HAP-1 (cell line): ENCODE measurements around the gene OSCAR.
"Not testable (repeated sequence)": the region's sequence is repeated elsewhere in the genome, so short reads cannot be mapped to it uniquely, and the experiment has no call there.

ENCODE experiments used
- DNase-seq, 2 experiments: peaks; one replicate each; pipeline ENCODE4 v3.0.0-alpha.2; 2016 to 2020; ENCODE audit warnings: low spot score in 2 of 2
- H3K27me3 ChIP-seq: fragments of 250-450 bp; sonication (Bioruptor Pico); 2 replicates; pipeline ENCODE4 v1.5.1; 2020; ENCODE audit warnings: low read depth, mild to moderate bottlenecking, moderate library complexity
- H3K36me3 ChIP-seq: fragments of 250-450 bp; sonication (Bioruptor Pico); replicated peaks from 2 replicates; pipeline ENCODE4 v1.5.1; 2020; ENCODE audit warnings: mild to moderate bottlenecking
- H3K4me1 ChIP-seq: fragments of 250-450 bp; sonication (Bioruptor Pico); 2 replicates; pipeline ENCODE4 v1.5.1; 2020; ENCODE audit warnings: mild to moderate bottlenecking
- H3K4me3 ChIP-seq: fragments of 250-450 bp; sonication (Bioruptor Pico); 2 replicates; pipeline ENCODE4 v1.5.1; 2020; ENCODE audit warnings: mild to moderate bottlenecking, moderate library complexity
- H3K9me3 ChIP-seq: fragments of 250-450 bp; sonication (Bioruptor Pico); 2 replicates; pipeline ENCODE4 v1.5.1; 2020; ENCODE audit warnings: mild to moderate bottlenecking, moderate library complexity
- in situ Hi-C: fragments of 300-500 bp; cut with MboI; formaldehyde crosslinking; loops from 3 replicates; pipeline ENCODE4 v1.14.3; 2020; ENCODE audit warnings: low sequenced_read_pairs, inconsistent platforms, mixed read lengths

Gene OSCAR

DNA sequence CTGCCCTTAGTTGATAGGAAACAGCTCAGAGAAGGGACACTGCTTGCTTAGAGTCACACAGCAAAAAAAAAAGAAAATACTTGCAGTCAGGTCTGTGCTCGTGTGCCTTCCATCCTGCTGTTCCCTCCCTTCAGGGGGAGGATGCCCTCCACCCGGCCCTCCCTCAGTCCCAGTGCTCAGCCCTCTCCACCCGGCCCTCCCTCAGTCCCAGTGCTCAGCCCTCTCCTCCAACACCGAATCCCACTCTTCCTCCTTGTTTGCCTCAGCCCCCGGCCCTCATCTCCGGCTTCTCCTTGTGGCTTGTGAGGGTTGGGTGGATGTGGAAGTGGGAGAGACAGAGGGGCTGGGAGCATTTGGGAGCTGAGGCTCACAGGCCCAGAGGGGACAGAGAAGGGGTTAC lies 9.0 kb upstream of the OSCAR start:
- in situ Hi-C loops: no loop called here
- DNase-seq: peak in 1 of 2 experiments; percentile 5
- Histone ChIP-seq H3K4me1 (peaks cover 3% of the 10 kb centered on the region; the same call in 1 of the 2 replicates), H3K36me3 (peaks cover 62% of the 10 kb centered on the region), H3K9me3 (no peaks in the 10 kb centered on the region), H3K27me3 (no peaks in the 10 kb centered on the region), H3K4me3 (no peak overlapping the region)

DNA sequence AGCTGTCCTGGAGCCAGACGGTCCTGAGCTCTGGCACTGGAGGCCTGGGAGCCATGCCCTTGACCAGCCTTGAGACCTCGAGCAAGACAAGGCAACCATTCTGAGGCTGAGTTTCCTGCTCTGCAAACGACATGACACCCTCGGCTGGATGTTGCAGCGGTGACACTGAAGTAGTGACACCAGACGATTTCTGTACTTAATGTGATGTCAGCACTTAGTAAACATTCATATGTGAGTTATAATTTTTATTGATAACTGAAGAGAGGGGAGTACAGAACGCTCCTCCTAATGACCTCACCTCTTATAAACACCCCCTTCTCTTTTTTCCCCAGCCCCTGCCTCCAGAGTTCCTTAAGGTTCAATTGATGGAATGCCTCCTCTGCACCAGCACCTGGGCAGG lies 7.9 kb upstream of the OSCAR start:
- Histone ChIP-seq H3K36me3 (peaks cover 66% of the 10 kb centered on the region), H3K4me1 (no peaks in the 10 kb centered on the region), H3K27me3 (no peaks in the 10 kb centered on the region), H3K4me3 (no peak overlapping the region), H3K9me3 (no peaks in the 10 kb centered on the region)
- peak in 1 of 2 experiments; percentile 1 for DNase-seq
- in situ Hi-C loops: no loop called here

DNA sequence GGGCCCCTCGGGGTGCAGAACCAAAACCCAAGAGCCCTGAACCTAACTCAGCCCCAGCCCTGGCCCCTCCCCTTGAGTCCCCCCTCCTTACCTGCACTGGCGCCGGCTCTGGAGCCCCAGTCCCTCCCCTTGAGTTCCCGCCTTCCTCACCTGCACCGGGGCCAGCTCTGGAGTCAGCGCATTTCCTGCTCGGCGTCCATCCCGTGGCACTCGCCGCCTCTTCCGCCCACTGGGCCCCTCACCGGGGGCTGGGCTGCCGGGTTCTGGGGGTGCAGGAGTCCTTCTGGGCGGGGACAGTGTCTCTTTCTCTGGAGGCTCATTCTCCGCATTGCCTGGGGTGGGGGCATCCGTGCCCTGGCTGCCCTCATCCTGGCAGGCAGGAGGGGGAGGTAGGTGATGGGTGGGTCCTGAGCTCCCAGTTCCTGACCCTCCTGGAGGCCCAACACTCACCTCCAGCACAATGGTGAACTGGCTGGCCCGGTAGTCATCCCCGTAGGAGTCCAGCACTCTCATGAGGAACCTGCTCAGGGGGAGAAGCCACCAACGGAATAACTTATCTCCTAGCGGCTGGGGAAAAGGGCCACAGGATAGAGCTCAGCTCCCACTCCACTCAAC lies 7.4 kb upstream of the OSCAR start:
- H3K4me3 ChIP-seq: no peak overlapping the region
- H3K9me3 ChIP-seq: no peaks in the 10 kb centered on the region
- H3K27me3 ChIP-seq: no peaks in the 10 kb centered on the region
- H3K4me1 ChIP-seq: no peaks in the 10 kb centered on the region
- in situ Hi-C loops: no loop called here
- peak in 1 of 2 experiments; percentile 5 for DNase-seq
- peaks cover 66% of the 10 kb centered on the region for H3K36me3 ChIP-seq

DNA sequence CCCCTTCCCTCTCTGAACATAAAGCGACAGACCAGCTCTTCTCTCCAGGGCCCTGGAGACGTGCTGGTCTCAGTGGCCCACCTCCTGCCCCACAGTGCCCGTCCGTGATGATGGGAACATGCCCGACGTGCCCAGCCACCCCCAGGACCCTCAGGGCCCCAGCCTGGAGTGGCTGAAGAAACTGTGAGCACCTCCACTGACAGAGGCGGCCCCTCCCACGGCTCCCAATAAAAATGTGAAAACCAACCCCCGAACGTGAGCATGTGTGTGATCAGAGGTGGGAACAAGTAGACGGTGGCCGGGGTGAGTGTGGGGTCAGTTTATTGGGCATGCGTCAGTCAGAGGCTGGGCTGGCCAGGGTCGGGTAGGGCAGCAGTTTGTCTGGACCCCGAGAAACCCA lies 6.1 kb upstream of the OSCAR start:
- H3K4me1 ChIP-seq: no peaks in the 10 kb centered on the region
- peak in 1 of 2 experiments; percentile 1 for DNase-seq
- no peaks in the 10 kb centered on the region for H3K27me3 ChIP-seq
- H3K36me3 ChIP-seq: peaks cover 62% of the 10 kb centered on the region
- no peaks in the 10 kb centered on the region for H3K9me3 ChIP-seq
- no peak overlapping the region for H3K4me3 ChIP-seq
- in situ Hi-C loops: no loop called here

GRCh38 chr19:54105796-54106195 lies 5.2 kb upstream of the OSCAR start:
- H3K9me3 ChIP-seq: no peaks in the 10 kb centered on the region
- H3K4me3 ChIP-seq: no peak overlapping the region
- peaks cover 58% of the 10 kb centered on the region for H3K36me3 ChIP-seq
- H3K27me3 ChIP-seq: no peaks in the 10 kb centered on the region
- in situ Hi-C loops: no loop called here
- DNase-seq: no peak
- H3K4me1 ChIP-seq: no peaks in the 10 kb centered on the region

- no peak overlapping the region for H3K4me3 ChIP-seq
- H3K9me3 ChIP-seq: no peaks in the 10 kb centered on the region
- H3K4me1 ChIP-seq: no peaks in the 10 kb centered on the region
- peaks cover 54% of the 10 kb centered on the region for H3K36me3 ChIP-seq
- DNase-seq: peak in 1 of 2 experiments; percentile 4
- in situ Hi-C loops: no loop called here
- H3K27me3 ChIP-seq: no peaks in the 10 kb centered on the region
Measured at GRCh38 chr19:54104998-54105715, 4.6 kb upstream of the OSCAR start.

- Histone ChIP-seq H3K27me3 (no peaks in the 10 kb centered on the region), H3K4me3 (peak within 1 kb of the TSS; percentile 93), H3K4me1 (no peaks in the 10 kb centered on the region), H3K9me3 (no peaks in the 10 kb centered on the region), H3K36me3 (peaks cover 30% of the 10 kb centered on the region)
- DNase-seq: peak; percentile 94 to 96
- in situ Hi-C loops: no loop called here
Measured at GRCh38 chr19:54102421-54103169, 2.0 kb upstream of the OSCAR start, which contains the start of gene NDUFA3. NDUFA3 (plus strand) TSS chr19:54102855; CDS start chr19:54102879, 24 bp downstream.

DNA sequence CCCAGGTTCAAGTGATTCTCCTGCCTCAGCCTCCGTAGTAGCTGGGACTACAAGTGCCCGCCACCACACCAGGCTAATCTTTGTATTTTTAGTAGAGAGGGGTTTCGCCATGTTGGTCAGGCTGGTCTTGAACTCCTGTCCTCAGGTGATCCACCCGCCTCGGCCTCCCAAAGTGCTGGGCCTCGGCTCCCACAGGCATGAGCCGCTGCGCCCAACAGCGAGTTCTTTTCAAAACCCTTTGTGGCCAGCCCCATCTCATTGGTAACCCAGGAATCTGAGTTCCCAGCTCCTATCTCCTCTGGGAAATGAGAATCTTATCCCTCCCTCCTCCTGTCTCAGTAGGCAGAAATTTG lies 724 bp downstream of the OSCAR start:
- H3K27me3 ChIP-seq, H3K4me1 ChIP-seq, in situ Hi-C loops, DNase-seq, H3K4me3 ChIP-seq, H3K9me3 ChIP-seq, H3K36me3 ChIP-seq: not testable (repeated sequence)

- H3K27me3 ChIP-seq: no peaks in the 10 kb centered on the region
Measured at GRCh38 chr19:54099190-54099902, 1.3 kb downstream of the OSCAR start.

DNA sequence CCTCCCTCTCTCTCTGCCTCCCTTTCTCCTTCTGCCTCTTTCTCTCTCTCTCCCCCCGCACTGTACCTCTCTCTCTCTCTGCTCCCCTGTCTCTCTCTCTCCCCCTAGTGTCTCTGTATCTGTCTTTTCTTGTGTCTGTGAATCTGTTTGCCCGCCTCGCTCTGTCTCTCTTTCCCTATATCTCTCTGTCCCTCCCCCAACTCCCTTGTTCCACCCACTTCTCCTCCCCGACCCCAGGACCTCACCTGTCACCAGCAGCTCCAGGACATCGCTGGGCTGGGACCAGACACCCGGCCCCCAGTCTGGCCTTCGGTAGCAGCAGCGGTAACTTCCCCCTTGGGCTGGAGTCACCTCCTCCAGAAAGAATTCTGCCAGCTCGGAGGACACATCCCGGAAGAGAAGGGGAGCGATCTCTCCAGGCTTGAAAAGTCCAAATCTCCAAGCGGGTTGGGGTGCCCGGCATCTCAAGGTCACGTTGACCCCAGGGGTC lies 3.9 kb downstream of the OSCAR start:
- in situ Hi-C loops: no loop called here
- Histone ChIP-seq H3K4me3 (peak overlapping the region; percentile 11; the same call in 1 of the 2 replicates), H3K27me3 (no peaks in the 10 kb centered on the region), H3K36me3 (no peaks in the 10 kb centered on the region), H3K9me3 (no peaks in the 10 kb centered on the region), H3K4me1 (no peaks in the 10 kb centered on the region)
- no peak for DNase-seq

More at GRCh38 chr19:54099190-54099902, 1.3 kb downstream of the OSCAR start:
- no peak for DNase-seq
- in situ Hi-C loops: no loop called here
- H3K4me3 ChIP-seq: no peak overlapping the region
- H3K36me3 ChIP-seq: peaks cover 1% of the 10 kb centered on the region; the same call in 1 of the 2 replicates
- H3K9me3 ChIP-seq: no peaks in the 10 kb centered on the region
- H3K4me1 ChIP-seq: no peaks in the 10 kb centered on the region

DNA sequence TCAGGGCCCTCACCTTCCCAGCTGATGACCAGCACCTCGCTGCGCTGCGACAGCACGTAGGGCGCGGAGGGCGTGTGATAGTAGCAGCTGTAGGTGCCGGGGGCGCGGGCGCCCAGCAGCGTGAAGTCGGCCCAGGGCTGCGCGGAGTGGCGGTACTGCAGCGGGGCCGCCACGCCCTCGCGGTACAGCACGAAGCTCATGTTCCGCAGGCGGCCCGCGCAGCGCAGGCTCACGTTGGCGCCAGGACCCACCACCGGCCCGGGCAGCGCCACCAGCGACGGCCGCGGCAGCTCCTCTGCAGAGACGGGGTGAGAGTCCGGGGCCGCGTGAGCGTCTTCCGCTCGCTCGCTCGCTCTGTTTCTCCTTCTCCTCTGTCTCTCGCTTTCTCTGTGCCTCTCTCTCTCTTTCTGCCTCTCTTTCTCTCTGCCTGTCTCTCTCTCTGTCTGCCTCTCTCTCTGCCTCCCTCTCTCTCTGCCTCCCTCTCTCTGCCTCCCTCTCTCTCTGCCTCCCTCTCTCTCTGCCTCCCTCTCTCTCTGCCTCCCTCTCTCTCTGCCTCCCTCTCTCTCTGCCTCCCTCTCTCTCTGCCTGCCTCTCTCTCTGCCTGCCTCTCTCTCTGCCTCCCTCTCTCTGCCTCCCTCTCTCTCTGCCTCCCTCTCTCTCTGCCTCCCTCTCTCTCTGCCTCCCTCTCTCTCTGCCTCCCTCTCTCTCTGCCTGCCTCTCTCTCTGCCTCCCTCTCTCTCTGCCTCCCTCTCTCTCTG lies 4.6 kb downstream of the OSCAR start:
- H3K9me3 ChIP-seq, H3K36me3 ChIP-seq, in situ Hi-C loops, H3K27me3 ChIP-seq, H3K4me1 ChIP-seq, DNase-seq, H3K4me3 ChIP-seq: not testable (repeated sequence)

DNA sequence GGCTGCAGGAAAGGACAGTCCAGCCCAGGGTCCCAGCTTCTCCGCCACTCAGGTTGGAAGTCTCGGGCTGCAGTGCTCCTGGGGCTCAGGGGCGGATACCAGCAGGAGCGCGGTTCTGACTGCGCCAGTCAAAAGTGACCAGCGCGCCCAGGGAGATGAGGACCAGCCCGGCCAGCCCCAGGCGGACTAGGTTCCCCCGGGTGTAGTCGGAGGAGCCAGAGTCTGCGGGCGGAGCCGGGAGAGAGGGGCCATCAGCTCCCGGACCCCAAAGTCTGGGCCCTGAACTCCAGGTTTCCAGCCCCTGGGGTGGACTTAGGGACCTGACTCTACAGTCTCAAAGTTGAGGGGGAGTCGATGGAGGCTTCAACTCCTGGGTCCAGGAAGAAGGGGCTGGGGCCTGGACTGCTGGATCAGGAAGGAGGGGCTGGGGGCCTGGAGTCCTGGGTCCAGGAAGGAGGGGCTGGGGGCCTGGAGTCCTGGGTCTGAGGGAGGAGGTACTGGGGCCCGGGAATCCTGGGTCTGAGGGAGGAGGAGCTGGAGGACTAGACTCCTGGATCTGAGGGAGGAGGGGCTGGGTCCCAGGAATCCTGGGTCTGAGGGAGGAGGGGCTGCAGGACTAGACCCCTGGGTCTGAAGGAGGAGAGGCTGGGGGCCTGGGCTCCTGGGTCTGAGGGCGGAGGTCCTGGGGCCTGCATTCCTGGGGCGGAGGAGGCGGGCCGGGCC lies 5.3 kb downstream of the OSCAR start:
- Histone ChIP-seq H3K4me3 (no peak overlapping the region), H3K27me3 (no peaks in the 10 kb centered on the region), H3K4me1 (no peaks in the 10 kb centered on the region), H3K9me3 (no peaks in the 10 kb centered on the region), H3K36me3 (no peaks in the 10 kb centered on the region)
- DNase-seq: no peak
- in situ Hi-C loops: no loop called here
